Stimulated activated effector memory CD8-positive, alpha-beta T cell treated with anti-CD3 and anti-CD28 coated beads, Interleukin-12 subunit alpha, Interleukin-12 subunit beta, amount 100 ng/mL, for 72 hours (primary cell): Measurements from ENCODE around the gene ARHGAP45.

ENCODE experiments used
- ATAC-seq: fragments of 150-1000 bp; cut with Tn5 transposase; 2 replicates; pipeline ENCODE4 v1.10.0; 2021
- DNase-seq, 2 donors: peaks; one replicate each; pipeline ENCODE4 v3.0.0; 2021 to 2022; ENCODE audit warnings: low spot score in 2 of 2
- H3K27ac Mint-ChIP-seq: one replicate; pipeline ENCODE4 v1.8.0; 2022; ENCODE audit warnings: mild to moderate bottlenecking, mixed read lengths
- H3K36me3 Mint-ChIP-seq: one replicate; pipeline ENCODE4 v1.8.0; 2022; ENCODE audit warnings: mild to moderate bottlenecking, mixed read lengths
- H3K4me1 Mint-ChIP-seq: one replicate; pipeline ENCODE4 v1.8.0; 2022; ENCODE audit warnings: mixed read lengths
- H3K4me3 Mint-ChIP-seq: one replicate; pipeline ENCODE4 v1.8.0; 2022; ENCODE audit warnings: mild to moderate bottlenecking, mixed read lengths
- H3K9me3 Mint-ChIP-seq: one replicate; pipeline ENCODE4 v1.8.0; 2022; ENCODE audit warnings: mixed read lengths

ARHGAP45 gene

DNA sequence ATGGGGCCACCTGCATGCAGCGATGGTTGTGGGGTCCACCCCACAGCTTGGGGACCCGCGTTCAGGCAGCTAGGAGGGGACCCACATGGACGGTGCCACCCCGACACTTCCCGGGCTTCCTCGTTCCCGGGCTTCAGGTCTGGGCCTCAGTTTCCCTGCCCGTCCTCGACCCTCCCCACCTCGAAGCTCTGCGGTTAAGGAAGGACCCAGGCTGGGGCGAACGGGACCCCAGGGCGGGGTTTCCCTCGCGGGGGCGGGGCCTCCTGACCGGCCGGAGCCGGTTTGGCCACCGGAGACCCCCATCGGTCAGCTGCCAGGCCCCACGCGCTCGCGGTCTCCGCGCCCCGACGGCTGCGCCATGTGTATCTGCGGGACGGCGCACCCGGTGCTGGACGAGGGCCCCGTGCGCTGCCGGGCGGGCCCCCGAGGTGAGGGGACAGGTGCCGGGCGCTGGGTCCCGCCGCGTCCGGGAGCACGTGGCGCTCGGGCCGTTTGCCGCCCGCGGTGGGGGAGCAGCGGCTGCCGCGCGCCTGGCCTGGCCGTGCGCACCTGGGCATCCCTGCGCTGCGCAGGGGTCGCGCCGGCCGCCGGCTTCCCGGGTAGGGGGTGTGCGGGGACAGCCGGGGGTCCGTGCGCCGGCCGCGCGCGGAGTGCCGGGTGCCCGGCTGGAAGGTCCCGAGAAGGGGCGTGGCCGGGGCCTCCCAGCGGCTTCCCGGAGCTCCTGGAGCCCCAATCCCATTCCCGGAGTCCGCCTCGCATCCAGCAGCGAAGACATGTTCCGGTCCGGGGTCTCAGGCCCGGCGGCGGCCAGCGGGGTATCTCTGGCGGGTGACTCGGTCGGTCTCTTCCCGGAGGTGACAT, 4.2 kb downstream of the ARHGAP45 start:
- Mint-ChIP-seq H3K4me1 (peaks cover 52% of the 10 kb centered on the region), H3K27ac (peak overlapping the region; percentile 93), H3K9me3 (no peaks in the 10 kb centered on the region), H3K4me3 (peak overlapping the region; percentile 62), H3K36me3 (peaks cover 84% of the 10 kb centered on the region)
- DNase-seq (no peak), ATAC-seq (no peak)

DNA sequence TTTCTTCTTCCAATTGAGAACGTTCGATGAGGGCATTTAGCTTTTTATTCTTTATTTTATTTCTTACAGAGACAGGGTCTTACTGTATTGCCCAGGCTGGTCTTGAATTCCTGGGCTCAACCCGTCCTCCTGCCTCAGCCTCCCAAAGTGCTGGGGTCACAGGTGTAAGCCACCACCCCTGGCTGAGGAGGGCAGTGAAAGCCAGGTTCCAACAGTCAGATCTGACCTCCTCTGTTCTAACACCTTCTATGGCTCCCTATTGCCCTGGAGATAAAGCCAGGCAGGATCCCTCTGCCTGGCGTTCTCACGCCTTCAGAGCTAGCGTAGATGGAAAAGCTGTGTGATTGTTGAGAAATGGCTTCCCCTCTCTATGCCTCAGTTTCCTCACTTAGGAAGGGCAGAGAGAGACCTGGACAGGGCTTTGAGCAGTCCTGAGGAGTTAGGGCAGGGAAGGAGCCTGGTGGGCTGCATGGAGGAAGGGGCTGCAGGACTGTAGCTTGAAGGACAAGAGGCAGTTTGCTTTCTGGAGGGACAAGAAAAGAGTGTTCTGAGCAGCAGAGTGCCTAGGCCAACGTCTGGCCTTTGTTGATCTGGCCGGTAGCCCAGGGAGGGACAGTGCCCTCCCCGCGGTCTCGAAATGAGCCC, 5.5 kb downstream of the ARHGAP45 start:
- peak overlapping the region; percentile 93 for H3K27ac Mint-ChIP-seq
- H3K36me3 Mint-ChIP-seq = peaks cover 96% of the 10 kb centered on the region
- H3K4me3 Mint-ChIP-seq = peak overlapping the region; percentile 62
- no peaks in the 10 kb centered on the region for H3K9me3 Mint-ChIP-seq
- H3K4me1 Mint-ChIP-seq = peaks cover 62% of the 10 kb centered on the region
- no peak for ATAC-seq
- no peak for DNase-seq

DNA sequence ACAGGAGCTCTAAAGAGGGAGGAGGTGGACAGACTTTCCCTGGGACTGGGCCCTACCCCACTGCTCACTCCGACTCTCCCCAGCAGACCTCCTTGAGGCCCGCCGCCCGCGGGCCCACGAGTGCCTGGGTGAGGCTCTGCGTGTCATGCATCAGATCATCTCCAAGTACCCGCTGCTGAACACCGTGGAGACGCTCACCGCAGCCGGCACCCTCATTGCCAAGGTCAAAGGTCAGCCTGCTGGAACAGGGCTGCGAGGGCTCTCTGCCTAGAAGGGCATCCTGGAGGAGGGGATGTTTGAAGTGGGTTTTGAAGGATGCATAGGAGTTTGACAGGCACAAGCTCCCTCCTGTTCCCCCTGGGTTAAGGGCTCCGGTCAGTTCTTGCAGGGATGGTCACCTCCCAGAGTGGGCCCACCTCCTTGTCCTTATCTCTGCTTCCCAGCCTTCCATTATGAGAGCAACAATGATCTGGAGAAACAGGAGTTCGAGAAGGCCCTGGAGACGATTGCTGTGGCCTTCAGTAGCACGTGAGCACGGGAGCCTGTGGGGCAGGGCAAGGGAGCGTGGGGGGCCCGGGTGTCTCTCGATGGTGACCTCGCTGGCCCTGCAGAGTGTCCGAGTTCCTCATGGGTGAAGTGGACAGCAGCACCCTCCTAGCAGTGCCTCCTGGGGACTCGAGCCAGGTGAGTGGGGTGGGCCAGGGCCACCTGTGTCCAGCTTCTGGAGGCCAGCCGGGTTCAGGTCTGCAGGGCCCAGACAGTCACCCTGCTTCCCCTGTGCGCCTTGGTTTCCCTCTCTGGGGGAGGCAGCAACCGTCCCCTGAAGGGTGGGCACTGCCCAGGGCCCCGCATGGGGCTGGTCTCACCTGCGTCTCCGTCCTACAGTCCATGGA, 6.3 kb downstream of the ARHGAP45 start:
- H3K9me3 Mint-ChIP-seq = no peaks in the 10 kb centered on the region
- DNase-seq (no peak), ATAC-seq (no peak)
- H3K4me1 Mint-ChIP-seq = peaks cover 66% of the 10 kb centered on the region
- peaks cover 96% of the 10 kb centered on the region for H3K36me3 Mint-ChIP-seq
- H3K4me3 Mint-ChIP-seq = peak overlapping the region; percentile 57
- H3K27ac Mint-ChIP-seq = peak overlapping the region; percentile 80

DNA sequence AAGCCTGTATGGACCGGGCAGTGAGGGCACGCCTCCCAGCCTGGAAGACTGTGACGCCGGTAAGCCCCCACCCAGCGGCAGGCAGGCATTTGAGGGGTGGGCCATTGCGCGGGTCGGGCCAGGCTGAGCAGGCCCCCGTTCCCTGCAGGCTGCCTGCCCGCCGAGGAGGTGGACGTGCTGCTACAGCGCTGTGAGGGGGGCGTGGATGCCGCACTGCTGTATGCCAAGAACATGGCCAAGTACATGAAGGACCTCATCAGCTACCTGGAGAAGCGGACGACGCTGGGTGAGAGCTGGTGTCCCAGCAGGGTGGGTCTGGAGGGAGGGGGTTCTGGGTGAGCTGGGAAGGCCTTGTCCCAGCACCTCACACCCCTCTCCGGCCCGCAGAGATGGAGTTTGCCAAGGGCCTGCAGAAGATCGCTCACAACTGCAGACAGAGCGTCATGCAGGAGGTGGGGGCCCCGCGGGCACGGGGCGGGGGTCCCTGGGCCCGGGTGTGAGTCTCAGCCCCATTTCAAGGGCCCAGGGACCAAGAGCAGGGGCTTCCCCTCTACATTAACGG, 7.1 kb downstream of the ARHGAP45 start:
- no peak for DNase-seq
- Mint-ChIP-seq H3K4me3 (peak overlapping the region; percentile 57), H3K36me3 (peaks cover 96% of the 10 kb centered on the region), H3K4me1 (peaks cover 58% of the 10 kb centered on the region), H3K9me3 (no peaks in the 10 kb centered on the region), H3K27ac (peak overlapping the region; percentile 80)
- no peak for ATAC-seq

DNA sequence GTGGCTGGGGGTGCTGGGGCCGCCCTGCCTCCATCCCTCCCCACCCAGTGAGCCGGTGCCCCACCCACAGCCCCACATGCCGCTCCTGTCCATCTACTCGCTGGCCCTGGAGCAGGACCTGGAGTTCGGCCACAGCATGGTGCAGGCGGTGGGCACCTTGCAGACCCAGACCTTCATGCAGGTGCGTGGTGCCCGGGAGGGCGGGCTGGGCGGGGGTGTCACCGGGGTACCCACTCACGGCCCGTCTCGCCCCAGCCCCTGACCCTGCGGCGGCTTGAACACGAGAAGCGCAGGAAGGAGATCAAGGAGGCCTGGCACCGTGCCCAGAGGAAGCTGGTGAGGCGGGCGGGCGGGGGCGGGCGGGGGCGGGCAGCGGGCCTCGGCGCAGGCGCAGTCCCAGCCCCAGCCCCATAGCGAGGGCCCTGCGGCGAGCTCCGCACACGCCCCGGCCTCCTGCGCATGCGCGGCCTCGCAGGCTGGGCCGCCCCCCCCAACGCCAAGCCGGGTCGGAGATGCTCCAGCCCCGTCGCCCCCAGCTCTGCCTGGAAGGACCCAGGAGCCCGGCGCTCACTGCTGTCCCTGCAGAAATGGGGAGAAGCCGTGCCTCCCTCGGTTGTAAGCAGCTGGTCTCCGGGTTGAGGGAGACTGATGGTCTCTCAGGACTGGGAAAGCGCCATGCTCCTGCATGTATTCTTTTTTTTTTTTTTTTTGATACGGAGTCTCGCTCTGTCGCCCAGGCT, 7.7 kb downstream of the ARHGAP45 start:
- no peaks in the 10 kb centered on the region for H3K9me3 Mint-ChIP-seq
- ATAC-seq (peak; percentile 39), DNase-seq (peak; percentile 70 to 90)
- H3K4me3 Mint-ChIP-seq = peak overlapping the region; percentile 57
- peaks cover 96% of the 10 kb centered on the region for H3K36me3 Mint-ChIP-seq
- peak overlapping the region; percentile 90 for H3K27ac Mint-ChIP-seq
- H3K4me1 Mint-ChIP-seq = peaks cover 53% of the 10 kb centered on the region

DNA sequence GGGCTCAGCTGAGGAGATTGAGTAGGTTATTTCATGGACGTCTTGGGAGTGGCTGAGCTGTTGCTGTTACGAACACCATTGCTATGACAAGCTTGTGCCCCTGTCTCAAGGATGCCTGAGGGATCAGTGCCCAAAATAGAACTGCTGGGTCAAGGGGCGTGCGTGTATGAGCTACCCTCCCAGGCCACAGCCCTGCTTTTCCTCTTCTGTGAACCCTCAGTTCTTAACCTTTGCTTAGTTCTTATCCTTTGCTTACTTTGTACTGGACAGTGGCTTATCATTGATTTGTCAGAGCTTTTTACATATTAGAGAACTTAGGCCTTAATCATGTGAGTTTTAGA, 9.0 kb downstream of the ARHGAP45 start:
- H3K4me1 Mint-ChIP-seq = peaks cover 58% of the 10 kb centered on the region
- ATAC-seq = no peak
- peak overlapping the region; percentile 50 for H3K4me3 Mint-ChIP-seq

DNA sequence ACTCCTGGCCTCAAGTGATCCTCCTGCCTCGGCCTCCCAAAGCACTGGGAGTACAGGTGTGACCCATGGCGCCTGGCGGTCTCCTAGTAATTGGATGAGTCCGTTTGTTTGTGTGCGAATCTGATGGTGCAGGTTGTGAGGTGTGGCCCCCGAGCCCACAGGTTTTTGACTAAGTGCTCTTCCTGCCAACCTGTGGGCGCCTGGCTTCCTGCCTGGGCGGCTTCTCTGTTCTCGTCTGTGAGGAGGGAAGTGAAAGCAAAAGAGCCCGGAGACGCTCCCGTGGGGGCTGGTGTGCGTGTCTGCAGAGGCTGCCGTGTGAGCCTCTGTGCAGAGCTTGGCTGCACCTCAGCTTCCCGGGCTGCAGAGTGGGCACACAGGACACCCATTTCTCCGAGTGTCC, 10.0 kb downstream of the ARHGAP45 start:
- H3K9me3 Mint-ChIP-seq = no peaks in the 10 kb centered on the region
- H3K36me3 Mint-ChIP-seq = peaks cover 100% of the 10 kb centered on the region
- peaks cover 61% of the 10 kb centered on the region for H3K4me1 Mint-ChIP-seq
- peak overlapping the region; percentile 86 for H3K27ac Mint-ChIP-seq
- peak overlapping the region; percentile 69 for H3K4me3 Mint-ChIP-seq
- ATAC-seq = peak; percentile 89
- peak; percentile 68 to 91 for DNase-seq

More for the DNA sequence above, 9.0 kb downstream of the ARHGAP45 start:
- Mint-ChIP-seq H3K27ac (peak overlapping the region; percentile 90), H3K36me3 (peaks cover 97% of the 10 kb centered on the region), H3K9me3 (no peaks in the 10 kb centered on the region)
- no peak for DNase-seq

DNA sequence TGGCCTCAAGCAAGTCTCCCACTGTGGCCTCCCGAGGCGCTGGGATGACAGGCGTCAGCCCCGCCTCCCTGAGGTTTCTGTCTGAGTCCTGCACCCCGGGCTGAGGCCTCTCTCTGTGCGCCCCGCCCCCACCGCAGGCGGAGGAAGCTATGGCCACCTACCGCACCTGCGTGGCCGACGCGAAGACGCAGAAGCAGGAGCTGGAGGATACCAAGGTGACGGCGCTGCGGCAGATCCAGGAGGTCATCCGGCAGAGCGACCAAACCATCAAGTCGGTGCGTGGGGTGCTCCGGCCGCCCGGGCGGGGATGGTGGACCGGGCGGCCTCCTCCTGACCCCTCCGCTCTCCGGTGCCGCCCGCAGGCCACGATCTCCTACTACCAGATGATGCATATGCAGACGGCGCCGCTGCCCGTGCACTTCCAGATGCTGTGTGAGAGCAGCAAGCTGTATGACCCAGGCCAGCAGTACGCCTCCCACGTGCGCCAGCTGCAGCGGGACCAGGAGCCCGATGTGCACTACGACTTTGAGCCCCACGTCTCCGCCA, 12.7 kb downstream of the ARHGAP45 start:
- Mint-ChIP-seq H3K4me3 (peak overlapping the region; percentile 69), H3K4me1 (peaks cover 38% of the 10 kb centered on the region), H3K36me3 (peaks cover 100% of the 10 kb centered on the region), H3K27ac (peak overlapping the region; percentile 58), H3K9me3 (no peaks in the 10 kb centered on the region)
- ATAC-seq (no peak), DNase-seq (peak in 1 of 2 donors; percentile 82)

DNA sequence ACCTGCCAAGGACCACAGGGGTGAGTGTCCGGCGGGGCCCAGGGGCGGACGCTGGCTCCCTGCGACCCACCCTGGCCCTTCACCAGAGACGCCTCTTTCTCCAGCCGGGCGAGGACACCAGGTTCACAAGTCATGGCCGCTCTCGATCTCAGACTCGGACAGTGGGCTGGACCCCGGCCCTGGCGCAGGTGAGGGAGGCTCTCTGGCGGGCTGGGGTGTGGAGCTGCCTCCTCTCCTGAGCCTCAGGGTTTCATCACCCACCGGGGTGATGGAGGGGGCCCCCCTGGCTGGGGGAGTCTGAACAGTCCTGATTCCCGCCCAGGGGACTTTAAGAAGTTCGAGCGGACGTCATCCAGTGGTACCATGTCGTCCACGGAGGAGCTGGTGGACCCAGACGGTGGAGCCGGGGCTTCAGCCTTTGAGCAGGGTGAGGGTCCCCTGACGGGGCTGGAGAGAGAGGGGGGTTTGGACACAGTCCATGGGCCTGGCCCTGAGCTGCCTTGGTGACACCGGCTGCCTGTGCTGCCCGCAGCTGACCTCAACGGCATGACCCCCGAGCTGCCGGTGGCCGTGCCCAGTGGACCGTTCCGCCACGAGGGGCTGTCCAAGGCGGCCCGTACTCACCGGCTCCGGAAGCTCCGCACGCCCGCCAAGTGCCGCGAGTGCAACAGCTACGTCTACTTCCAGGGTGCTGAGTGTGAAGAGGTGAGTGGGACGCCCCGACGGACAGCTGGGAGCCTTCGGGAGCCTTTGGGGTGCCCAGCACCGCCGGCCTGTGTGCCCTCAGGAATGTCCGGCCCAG, 13.6 kb downstream of the ARHGAP45 start:
- peak overlapping the region; percentile 69 for H3K4me3 Mint-ChIP-seq
- peaks cover 44% of the 10 kb centered on the region for H3K4me1 Mint-ChIP-seq
- no peak for DNase-seq
- no peak for ATAC-seq
- peak overlapping the region; percentile 74 for H3K27ac Mint-ChIP-seq
- H3K36me3 Mint-ChIP-seq = peaks cover 100% of the 10 kb centered on the region
- no peaks in the 10 kb centered on the region for H3K9me3 Mint-ChIP-seq

DNA sequence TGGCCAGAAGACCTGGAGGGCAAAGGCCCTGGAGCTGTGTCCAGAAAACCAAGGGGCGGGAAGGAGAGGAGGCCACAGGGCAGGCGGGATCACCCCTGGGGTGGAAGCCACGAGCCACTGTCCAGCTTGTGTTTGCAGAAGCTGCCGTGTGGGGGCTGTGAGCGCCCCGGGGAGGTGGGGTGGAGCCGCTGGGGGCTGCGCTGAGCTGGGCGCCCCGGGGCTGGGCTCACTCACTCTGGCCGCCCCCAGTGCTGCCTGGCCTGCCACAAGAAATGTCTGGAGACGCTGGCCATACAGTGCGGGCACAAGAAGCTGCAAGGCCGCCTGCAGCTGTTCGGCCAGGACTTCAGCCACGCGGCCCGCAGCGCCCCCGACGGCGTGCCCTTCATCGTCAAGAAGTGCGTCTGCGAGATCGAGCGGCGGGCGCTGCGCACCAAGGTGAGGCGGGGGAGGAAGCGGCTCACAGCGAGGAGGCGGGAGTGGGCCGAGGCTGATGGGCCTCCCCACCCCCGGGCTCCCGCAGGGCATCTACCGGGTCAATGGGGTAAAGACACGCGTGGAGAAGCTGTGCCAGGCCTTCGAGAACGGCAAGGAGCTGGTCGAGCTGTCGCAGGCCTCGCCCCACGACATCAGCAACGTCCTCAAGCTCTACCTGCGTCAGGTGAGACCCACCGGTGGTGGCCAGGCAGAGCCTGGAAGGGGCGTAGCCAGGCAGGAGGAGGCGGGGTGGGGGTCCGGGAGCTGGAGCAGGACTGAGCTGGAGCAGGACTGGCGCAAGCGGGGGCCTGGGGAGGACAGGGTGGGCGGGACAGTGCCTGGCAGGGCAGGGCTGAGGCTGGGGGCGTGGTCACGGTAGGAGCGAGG, 14.6 kb downstream of the ARHGAP45 start:
- Mint-ChIP-seq H3K4me3 (no peak overlapping the region), H3K9me3 (no peaks in the 10 kb centered on the region), H3K36me3 (peaks cover 100% of the 10 kb centered on the region), H3K4me1 (peaks cover 39% of the 10 kb centered on the region), H3K27ac (peak overlapping the region; percentile 74)
- no peak for DNase-seq
- no peak for ATAC-seq

DNA sequence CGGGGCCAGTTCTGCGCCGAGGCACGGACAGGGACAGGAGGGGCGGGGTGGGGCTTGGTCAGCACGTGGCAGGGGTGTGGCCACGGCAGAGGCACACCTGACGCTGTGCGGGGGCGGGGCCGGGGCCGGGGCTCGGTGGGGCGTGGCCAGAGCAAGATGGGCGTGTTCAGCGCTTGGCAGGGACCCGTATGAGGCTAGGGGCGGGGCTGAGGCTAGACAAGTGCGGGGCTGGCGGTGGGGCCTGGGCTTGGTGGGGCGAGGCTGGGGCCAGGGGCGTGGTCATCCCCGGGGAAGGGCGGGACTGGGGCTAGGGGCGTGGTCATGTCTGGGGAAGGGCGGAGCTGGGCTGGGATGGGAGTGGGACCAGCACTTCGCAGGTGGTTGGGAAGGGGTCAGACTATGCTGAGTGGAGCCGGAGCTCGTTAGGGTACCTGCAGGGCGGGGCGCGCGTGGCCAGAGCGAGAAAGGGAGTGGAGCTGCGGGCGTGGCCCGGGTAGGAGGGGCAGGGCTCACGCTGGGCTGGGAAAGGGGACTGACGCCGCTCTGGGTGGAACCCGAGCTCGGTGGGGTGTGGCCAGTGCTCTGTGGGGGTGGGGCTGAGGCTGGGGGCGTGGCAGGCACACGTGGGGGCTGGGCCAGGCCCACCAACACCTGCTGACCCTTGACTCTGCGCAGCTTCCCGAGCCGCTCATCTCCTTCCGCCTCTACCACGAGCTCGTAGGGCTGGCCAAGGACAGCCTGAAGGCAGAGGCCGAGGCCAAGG, 15.4 kb downstream of the ARHGAP45 start:
- Mint-ChIP-seq H3K36me3 (peaks cover 100% of the 10 kb centered on the region), H3K9me3 (no peaks in the 10 kb centered on the region), H3K4me1 (peaks cover 32% of the 10 kb centered on the region), H3K27ac (peak overlapping the region; percentile 74), H3K4me3 (no peak overlapping the region)
- peak in 1 of 2 donors; percentile 83 for DNase-seq
- peak; percentile 72 for ATAC-seq
